ENCODE results near the gene ARHGAP6. TPM values are rescaled to one million over a fixed set of nuclear protein-coding genes. Genes with fewer than 3 reads are reported as not detected.

The ARHGAP6 gene
- total and polyA plus RNA-seq, 2 of the 4 experiments (the other 2 are of a cell fraction): 1.4 to 1.8 TPM

- ChIA-PET CTCF (no interaction called here), POLR2A (ENCODE audit: unreplicated experiment) (no interaction called here)
- Histone ChIP-seq H3K9ac (ENCODE audit: low read depth, low read length) (no peak overlapping the region), H2AK5ac (ENCODE audit: low read depth, low read length) (no peak overlapping the region), H4K20me1 (ENCODE audit: insufficient read depth, low read length) (no peaks in the 10 kb centered on the region), H4K91ac (ENCODE audit: insufficient read depth, low read depth, low read length) (no peak overlapping the region), H3K9me1 (ENCODE audit: insufficient read depth, low read length) (no peaks in the 10 kb centered on the region), H2BK20ac (ENCODE audit: low read depth, low read length) (no peak overlapping the region), H3K79me1 (ENCODE audit: low read depth in 1 of 2, low read length in 2 of 2) (no peaks in the 10 kb centered on the region), H3K27ac (ENCODE audit: insufficient read depth, low read length) (no peak overlapping the region), H3K56ac (ENCODE audit: extremely low read depth, insufficient read depth, low read length) (no peak overlapping the region), H3K4me3 (ENCODE audit: insufficient read depth, low read depth, low read length) (no peak overlapping the region), H4K5ac (ENCODE audit: low read depth, low read length) (no peak overlapping the region), H2BK120ac (ENCODE audit: low read depth, low read length) (no peak overlapping the region), H3K9me3 (ENCODE audit: control insufficient read depth, insufficient read depth, low read length) (no peaks in the 10 kb centered on the region), H2AFZ (replicated peaks; ENCODE audit: low read length, poor library complexity) (no peak overlapping the region), H3K4me2 (ENCODE audit: low read depth, low read length) (no peak overlapping the region), H2AK9ac (replicated peaks; ENCODE audit: low read depth, low read length, poor library complexity) (no peak overlapping the region), H2BK5ac (ENCODE audit: low read depth, low read length, poor library complexity, severe bottlenecking) (no peak overlapping the region), H3K4me1 (ENCODE audit: control insufficient read depth, insufficient read depth, low read length) (no peaks in the 10 kb centered on the region), H3K14ac (replicated peaks; ENCODE audit: low read depth, low read length) (no peak overlapping the region), H2BK15ac (ENCODE audit: low read depth, low read length) (no peak overlapping the region; the same call in 2 of the 3 replicates), H3K36me3 (ENCODE audit: control insufficient read depth, insufficient read depth, low read length) (no peaks in the 10 kb centered on the region), H3K27me3 (ENCODE audit: control insufficient read depth, insufficient read depth, low read length) (no peaks in the 10 kb centered on the region), H4K8ac (ENCODE audit: low read depth in 2 of 2, low read length in 2 of 2) (no peak overlapping the region), H3K4ac (ENCODE audit: low read depth, low read length) (no peak overlapping the region), H3K23ac (ENCODE audit: low read depth, low read length) (no peak overlapping the region), H3K18ac (ENCODE audit: low read depth, low read length) (no peak overlapping the region)
- intact Hi-C loops (cut with micrococcal nuclease) (no loop called here), in situ Hi-C loops (cut with MboI; ENCODE audit: low sequenced_read_pairs) (no loop called here), dilution Hi-C loops (cut with HindIII; ENCODE audit: low sequenced_read_pairs, unreplicated experiment) (no loop called here)
- DNase-seq (no peak), ATAC-seq (ENCODE audit: low read depth) (no peak)
- no TSS peak for BruUV-seq (replicated peaks)
- 65% methylated on average over 3 of the region's 5 CpGs; no CpG with 5 or more reads in 1 of the 2 experiments for WGBS, 2 experiments (ENCODE audit: extremely low coverage in 2 of 2, insufficient read length in 1 of 2)
- TF ChIP-seq ELK1 (IDR thresholded peaks at IDR 0.05; ENCODE audit: borderline replicate concordance, low read depth, low read length): no peak
- no peak for TF ChIP-seq RAD21 (IDR thresholded peaks at IDR 0.05; ENCODE audit: low read length)
- no peak for TF ChIP-seq CTCF (conservative IDR thresholded peaks at IDR 0.05; ENCODE audit: low read depth, low read length)
- TF ChIP-seq RCOR1 (IDR thresholded peaks at IDR 0.05; ENCODE audit: insufficient replicate concordance, low read length): no peak
- TF ChIP-seq POLR2A (IDR thresholded peaks at IDR 0.05; ENCODE audit: low read depth, low read length): no peak
- TF ChIP-seq MAZ (IDR thresholded peaks at IDR 0.05; ENCODE audit: borderline replicate concordance, low read depth, low read length): no peak
- TF ChIP-seq USF2 (IDR thresholded peaks at IDR 0.05; ENCODE audit: low read depth, low read length): no peak
- no peak for TF ChIP-seq SMC3 (IDR thresholded peaks at IDR 0.05; ENCODE audit: low read depth, low read length)
- TF ChIP-seq MXI1 (IDR thresholded peaks at IDR 0.05; ENCODE audit: borderline replicate concordance, low read depth, low read length): no peak
- TF ChIP-seq CEBPB (IDR thresholded peaks at IDR 0.05; ENCODE audit: low read depth, low read length): no peak
- no peak for TF ChIP-seq MAFK (IDR thresholded peaks at IDR 0.05; ENCODE audit: low read depth, low read length)
- TF ChIP-seq RFX5 (IDR thresholded peaks at IDR 0.05; ENCODE audit: low read depth, low read length): no peak
- TF ChIP-seq CHD1 (IDR thresholded peaks at IDR 0.05; ENCODE audit: low read depth, low read length): no peak
- no peak for TF ChIP-seq FOS (IDR thresholded peaks at IDR 0.05; ENCODE audit: low read depth, low read length)
- no peak for TF ChIP-seq BHLHE40 (IDR thresholded peaks at IDR 0.05; ENCODE audit: low read depth, low read length)
- no peak for TF ChIP-seq NFE2L2 (IDR thresholded peaks at IDR 0.05; ENCODE audit: low read depth, low read length)
Observed at GRCh38 chrX:11555759-11556158, 110.0 kb downstream of the ARHGAP6 start.
